ENCODE data around the gene LAPTM4A.

- no peak for TF ChIP-seq POLR2A (IDR thresholded peaks at IDR 0.05)
- no peak for TF ChIP-seq CTCF (IDR thresholded peaks at IDR 0.05)
Measured at GRCh38 chr2:20027260-20027677, 24.2 kb downstream of the LAPTM4A start.
